CD14-positive monocyte (primary cell): ENCODE data around the gene THY1. TPM values are rescaled to one million over a fixed set of nuclear protein-coding genes. Genes with fewer than 3 reads are reported as not detected.

Experiments
- DNase-seq, 3 donors: peaks; one replicate each; pipeline ENCODE4 v3.0.0-alpha.2; 2011 to 2022
- H2AFZ ChIP-seq: 2 replicates; pipeline ENCODE4 v1.6.0; 2012; ENCODE audit warnings: mild to moderate bottlenecking, low read depth, low read length, inconsistent platforms; ENCODE audit not compliant: insufficient read depth, poor library complexity, severe bottlenecking
- H3K27ac ChIP-seq, 2 donors: 1 replicate in 1 of 2; 2 replicates in 1 of 2; pipeline ENCODE4 v1.5.1; 2012 to 2013; ENCODE audit warnings: low read length in 2 of 2, control low read depth in 1 of 2, inconsistent platforms in 1 of 2, low read depth in 1 of 2, mild to moderate bottlenecking in 1 of 2
- H3K27me3 ChIP-seq, 2 donors: one replicate each; pipeline versions ENCODE4 v1.6.0 to v1.6.1; 2011 to 2013; ENCODE audit warnings: low read length in 2 of 2; ENCODE audit not compliant: control insufficient read depth in 2 of 2, insufficient read depth in 2 of 2
- H3K36me3 ChIP-seq, 2 donors: replicated peaks in 1 of 2; 1 replicate in 1 of 2; 2 replicates in 1 of 2; pipeline versions ENCODE4 v1.5.1 to v1.6.1; 2012 to 2013; ENCODE audit warnings: low read length in 2 of 2, control low read depth in 1 of 2, inconsistent platforms in 1 of 2, mild to moderate bottlenecking in 1 of 2; ENCODE audit not compliant: insufficient read depth in 2 of 2, control insufficient read depth in 1 of 2
- H3K4me1 ChIP-seq, 2 donors: 1 replicate in 1 of 2; 2 replicates in 1 of 2; pipeline versions ENCODE4 v1.5.1 to v1.6.1; 2012 to 2013; ENCODE audit warnings: low read length in 2 of 2, control low read depth in 1 of 2, inconsistent platforms in 1 of 2, mild to moderate bottlenecking in 1 of 2, moderate library complexity in 1 of 2; ENCODE audit not compliant: insufficient read depth in 2 of 2, control insufficient read depth in 1 of 2
- H3K4me2 ChIP-seq: replicated peaks from 2 replicates; pipeline ENCODE3; 2012; ENCODE audit warnings: low read length, moderate library complexity, mild to moderate bottlenecking; ENCODE audit not compliant: poor library complexity, severe bottlenecking; ENCODE audit errors: extremely low read depth
- H3K4me3 ChIP-seq, 3 experiments: fragments of 200-600 bp in 1 of 3; sonication (generic) in 1 of 3; replicated peaks in 1 of 3; 1 replicate in 2 of 3; 2 replicates in 1 of 3; pipeline ENCODE4 v1.5.1; 2011 to 2013; ENCODE audit warnings: low read length in 3 of 3, mild to moderate bottlenecking in 3 of 3, control low read depth in 2 of 3, low read depth in 2 of 3, inconsistent platforms in 1 of 3, moderate library complexity in 1 of 3
- H3K79me2 ChIP-seq: 2 replicates; pipeline ENCODE4 v1.6.0; 2012; ENCODE audit warnings: mild to moderate bottlenecking, control low read depth, inconsistent platforms, low read length, moderate library complexity; ENCODE audit not compliant: insufficient read depth
- H3K9ac ChIP-seq: 2 replicates; pipeline ENCODE4 v1.6.0; 2017; ENCODE audit warnings: low read length, mild to moderate bottlenecking; ENCODE audit not compliant: insufficient read depth, poor library complexity, severe bottlenecking
- H3K9me3 ChIP-seq, 2 donors: replicated peaks in 1 of 2; 1 replicate in 1 of 2; 2 replicates in 1 of 2; pipeline versions ENCODE4 v1.5.1 to v1.6.1; 2012 to 2013; ENCODE audit warnings: low read length in 2 of 2, control low read depth in 1 of 2; ENCODE audit not compliant: control insufficient read depth in 1 of 2, insufficient read depth in 1 of 2
- H4K20me1 ChIP-seq: 2 replicates; pipeline ENCODE4 v1.6.0; 2012; ENCODE audit warnings: mild to moderate bottlenecking, low read length, control low read depth, moderate library complexity; ENCODE audit not compliant: insufficient read depth
- H3K27ac Mint-ChIP-seq, 7 donors: one replicate each; pipeline ENCODE4 v1.8.0; 2020; ENCODE audit warnings: mild to moderate bottlenecking in 7 of 7, mixed read lengths in 7 of 7, moderate library complexity in 6 of 7, inconsistent platforms in 2 of 7
- H3K27me3 Mint-ChIP-seq, 3 donors: one replicate each; pipeline ENCODE4 v1.8.0; 2021 to 2022; ENCODE audit warnings: low read depth in 3 of 3, mild to moderate bottlenecking in 3 of 3, mixed read lengths in 3 of 3, moderate library complexity in 3 of 3, inconsistent platforms in 1 of 3
- H3K36me3 Mint-ChIP-seq, 2 donors: one replicate each; pipeline ENCODE4 v1.8.0; 2020; ENCODE audit warnings: mixed read lengths in 2 of 2, inconsistent platforms in 1 of 2, mild to moderate bottlenecking in 1 of 2
- H3K4me1 Mint-ChIP-seq: one replicate; pipeline ENCODE4 v1.8.0; 2020; ENCODE audit warnings: mild to moderate bottlenecking, mixed read lengths
- H3K4me3 Mint-ChIP-seq, 2 donors: one replicate each; pipeline ENCODE4 v1.8.0; 2020; ENCODE audit warnings: mild to moderate bottlenecking in 2 of 2, mixed read lengths in 2 of 2, moderate library complexity in 1 of 2
- H3K9me3 Mint-ChIP-seq, 7 donors: one replicate each; pipeline ENCODE4 v1.8.0; 2020 to 2022; ENCODE audit warnings: mixed read lengths in 7 of 7, mild to moderate bottlenecking in 6 of 7, moderate library complexity in 6 of 7, inconsistent platforms in 2 of 7
- CTCF ChIP-seq: fragments of 200-600 bp; IDR thresholded peaks from one replicate; pipeline ENCODE4 v1.8.0; 2022; ENCODE audit warnings: antibody characterized with exemption, mild to moderate bottlenecking
- WGBS: methylation state at CpG from one replicate; pipeline ENCODE4 v1.1.5; 2013; ENCODE audit warnings: missing lambda C conversion rate; ENCODE audit not compliant: insufficient coverage; 5-methylcytosine and 5-hydroxymethylcytosine counted together
- intact Hi-C, 2 donors: fragments of 100-400 bp; cut with micrococcal nuclease; formaldehyde crosslinking; loops; one replicate each; pipeline versions ENCODE4 v1.15.0 to v1.15.1; 2023
- polyA plus RNA-seq, 3 donors: library from polyadenylated mRNA; depleted of rRNA in 1 of 3; unstranded in 2 of 3; stranded (reverse) in 1 of 3; fragments of 300-500 nt in 2 of 3; fragments of >200 nt in 1 of 3; fragmentation: Illumina TruSeq in 2 of 3; gene quantifications; 1 replicate in 2 of 3; 2 replicates in 1 of 3; pipeline ENCODE4 v1.2.3, GENCODE V29; 2012 to 2021

The THY1 gene
- polyA plus RNA-seq, 3 donors, result not detected

GRCh38 chr11:119380827-119381180, 42.2 kb downstream of the THY1 start:
- intact Hi-C loops, result no loop called here
- Histone ChIP-seq H3K4me1 (peaks cover 16 to 17% of the 10 kb centered on the region in 2 donors), H3K9ac (no peak overlapping the region), H3K4me2 (peak overlapping the region; percentile 72), H3K79me2 (no peaks in the 10 kb centered on the region), H3K4me3 (peak overlapping the region in 1 of 3 experiments; percentile 66), H4K20me1 (no peaks in the 10 kb centered on the region), H3K27ac (no peak overlapping the region), H3K9me3 (no peaks in the 10 kb centered on the region), H3K36me3 (no peaks in the 10 kb centered on the region), H2AFZ (peak overlapping the region; percentile 72), H3K27me3 (peaks cover 0 to 27% of the 10 kb centered on the region in 2 donors)
- H3K4me3 Mint-ChIP-seq, result no peak overlapping the region
- H3K9me3 Mint-ChIP-seq, result peaks cover 0 to 3% (median 0%) of the 10 kb centered on the region in 7 donors
- H3K36me3 Mint-ChIP-seq, result no peaks in the 10 kb centered on the region
- H3K27me3 Mint-ChIP-seq, result peaks cover 12 to 24% (median 16%) of the 10 kb centered on the region in 3 donors
- H3K4me1 Mint-ChIP-seq, result no peaks in the 10 kb centered on the region
- peak overlapping the region in 1 of 7 donors; percentile 32 for H3K27ac Mint-ChIP-seq
- 0% methylated on average over 1 of the region's 10 CpGs for WGBS
- DNase-seq, result peak in 1 of 3 donors; percentile 28
- no peak for TF ChIP-seq CTCF

- Histone ChIP-seq H2AFZ (no peak overlapping the region), H3K27ac (no peak overlapping the region), H4K20me1 (no peaks in the 10 kb centered on the region), H3K4me3 (peak overlapping the region in 1 of 3 experiments; percentile 66), H3K79me2 (no peaks in the 10 kb centered on the region), H3K36me3 (no peaks in the 10 kb centered on the region), H3K9me3 (no peaks in the 10 kb centered on the region), H3K4me1 (peaks cover 16 to 17% of the 10 kb centered on the region in 2 donors), H3K9ac (no peak overlapping the region), H3K27me3 (peaks cover 0 to 27% of the 10 kb centered on the region in 2 donors), H3K4me2 (no peak overlapping the region)
- peak in 1 of 3 donors; percentile 11 for DNase-seq
- peaks cover 12 to 24% (median 16%) of the 10 kb centered on the region in 3 donors for H3K27me3 Mint-ChIP-seq
- peaks cover 0 to 3% (median 0%) of the 10 kb centered on the region in 7 donors for H3K9me3 Mint-ChIP-seq
- intact Hi-C loops, result no loop called here
- no peaks in the 10 kb centered on the region for H3K36me3 Mint-ChIP-seq
- no peak for TF ChIP-seq CTCF
- H3K4me1 Mint-ChIP-seq, result no peaks in the 10 kb centered on the region
- WGBS, result 93% methylated on average over 8 of the region's 13 CpGs
- H3K27ac Mint-ChIP-seq, result peak overlapping the region in 1 of 7 donors; percentile 27
- no peak overlapping the region for H3K4me3 Mint-ChIP-seq
Measured at GRCh38 chr11:119380160-119380826, 42.7 kb downstream of the THY1 start.
